Measurements from ENCODE around the gene TRAPPC2L. TPM values are rescaled to one million over a fixed set of nuclear protein-coding genes. Genes with fewer than 3 reads are reported as not detected.

The TRAPPC2L gene
- total RNA-seq, 1 donor, result 57.2 TPM

DNA sequence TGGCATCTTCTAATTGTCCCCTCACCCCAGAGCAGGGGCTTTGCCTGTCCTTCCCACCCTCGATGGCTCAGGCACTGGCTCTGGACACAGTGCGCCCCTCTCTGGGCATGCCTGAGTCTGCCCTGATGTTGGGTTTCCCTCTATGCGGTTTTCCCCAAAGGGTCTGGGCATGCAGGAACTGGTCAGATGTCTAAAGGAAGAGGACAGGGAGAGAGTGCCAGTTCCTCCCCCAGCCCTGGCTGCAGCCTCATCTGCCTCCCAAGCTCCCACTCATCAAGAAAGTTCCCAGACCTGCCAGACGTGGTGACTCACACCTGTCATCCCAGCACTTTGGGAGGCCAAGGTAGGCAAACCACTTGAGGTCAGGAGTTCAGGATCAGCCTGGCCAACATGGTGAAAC, 50.8 kb downstream of the TRAPPC2L start:
- H3K4me3 ChIP-seq (ENCODE audit: low read depth, low read length), result no peak overlapping the region
- TF ChIP-seq, protein P1, sequence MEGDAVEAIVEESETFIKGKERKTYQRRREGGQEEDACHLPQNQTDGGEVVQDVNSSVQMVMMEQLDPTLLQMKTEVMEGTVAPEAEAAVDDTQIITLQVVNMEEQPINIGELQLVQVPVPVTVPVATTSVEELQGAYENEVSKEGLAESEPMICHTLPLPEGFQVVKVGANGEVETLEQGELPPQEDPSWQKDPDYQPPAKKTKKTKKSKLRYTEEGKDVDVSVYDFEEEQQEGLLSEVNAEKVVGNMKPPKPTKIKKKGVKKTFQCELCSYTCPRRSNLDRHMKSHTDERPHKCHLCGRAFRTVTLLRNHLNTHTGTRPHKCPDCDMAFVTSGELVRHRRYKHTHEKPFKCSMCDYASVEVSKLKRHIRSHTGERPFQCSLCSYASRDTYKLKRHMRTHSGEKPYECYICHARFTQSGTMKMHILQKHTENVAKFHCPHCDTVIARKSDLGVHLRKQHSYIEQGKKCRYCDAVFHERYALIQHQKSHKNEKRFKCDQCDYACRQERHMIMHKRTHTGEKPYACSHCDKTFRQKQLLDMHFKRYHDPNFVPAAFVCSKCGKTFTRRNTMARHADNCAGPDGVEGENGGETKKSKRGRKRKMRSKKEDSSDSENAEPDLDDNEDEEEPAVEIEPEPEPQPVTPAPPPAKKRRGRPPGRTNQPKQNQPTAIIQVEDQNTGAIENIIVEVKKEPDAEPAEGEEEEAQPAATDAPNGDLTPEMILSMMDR (IDR thresholded peaks at IDR 0.05; ENCODE audit: insufficient read depth, low read length), result no peak
- peak; percentile 10 for DNase-seq (ENCODE audit: low read depth)

DNA sequence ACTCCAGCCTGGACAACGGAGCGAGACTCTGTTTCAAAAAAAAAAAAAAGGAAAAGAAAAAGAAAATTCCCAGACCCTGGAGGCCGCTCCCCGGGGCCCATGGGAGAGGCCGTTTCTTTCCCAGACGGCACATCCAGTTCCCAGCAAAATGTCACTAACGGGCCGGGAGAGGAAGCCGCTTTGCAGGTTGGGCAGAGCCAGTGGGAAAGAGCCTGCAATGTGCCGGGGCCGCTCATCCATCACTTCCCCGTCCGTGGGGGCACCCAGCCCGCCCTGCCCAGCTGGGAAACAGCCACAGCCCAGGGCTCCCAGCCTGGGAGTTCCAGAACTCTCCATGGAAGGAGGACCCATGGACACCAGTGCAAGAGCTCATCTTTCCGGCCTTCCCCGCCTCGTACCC, 51.4 kb downstream of the TRAPPC2L start:
- DNase-seq (ENCODE audit: low read depth), result no peak
- H3K4me3 ChIP-seq (ENCODE audit: low read depth, low read length), result no peak overlapping the region
- TF ChIP-seq, protein P1 (IDR thresholded peaks at IDR 0.05; ENCODE audit: insufficient read depth, low read length), result no peak

DNA sequence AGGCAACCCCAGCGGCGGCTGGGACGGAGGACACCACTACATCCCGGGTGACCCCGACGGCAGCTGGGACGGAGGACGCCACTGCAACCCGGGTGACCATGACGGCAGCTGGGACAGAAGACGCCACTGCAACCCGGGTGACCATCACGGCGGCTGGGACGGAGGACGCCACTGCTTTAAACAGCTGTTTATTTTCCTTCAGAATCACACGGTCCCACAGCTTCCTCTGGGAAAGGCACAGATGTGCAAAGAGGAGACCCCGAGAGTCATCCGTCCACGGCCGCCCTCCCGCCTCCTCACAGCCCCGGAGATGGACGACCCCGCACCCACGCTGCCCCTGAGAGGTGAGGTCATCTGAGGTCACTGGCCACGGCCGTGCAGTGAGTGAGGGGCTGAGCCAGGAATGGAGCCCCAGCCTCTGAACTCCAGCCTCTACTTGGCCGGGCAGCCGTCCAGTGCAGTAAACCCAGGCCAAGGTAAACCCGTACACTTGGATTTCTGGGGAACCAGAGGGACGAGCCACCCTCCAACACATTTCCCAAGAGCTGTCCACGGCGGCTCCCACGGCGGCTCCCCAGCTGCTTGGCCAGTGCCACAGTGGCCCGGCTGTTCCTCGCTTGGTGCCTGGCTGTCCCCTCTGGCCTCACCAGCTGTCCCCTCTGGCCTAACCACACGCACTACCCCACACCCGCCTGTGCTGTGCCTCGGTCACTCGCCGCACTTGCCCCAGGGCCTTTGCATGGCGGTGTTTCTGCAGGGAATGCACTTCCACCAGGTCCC, 52.7 kb downstream of the TRAPPC2L start:
- no peak overlapping the region for H3K4me3 ChIP-seq (ENCODE audit: low read depth, low read length)
- no peak for DNase-seq (ENCODE audit: low read depth)
- TF ChIP-seq, protein P1 (IDR thresholded peaks at IDR 0.05; ENCODE audit: insufficient read depth, low read length), result no peak

DNA sequence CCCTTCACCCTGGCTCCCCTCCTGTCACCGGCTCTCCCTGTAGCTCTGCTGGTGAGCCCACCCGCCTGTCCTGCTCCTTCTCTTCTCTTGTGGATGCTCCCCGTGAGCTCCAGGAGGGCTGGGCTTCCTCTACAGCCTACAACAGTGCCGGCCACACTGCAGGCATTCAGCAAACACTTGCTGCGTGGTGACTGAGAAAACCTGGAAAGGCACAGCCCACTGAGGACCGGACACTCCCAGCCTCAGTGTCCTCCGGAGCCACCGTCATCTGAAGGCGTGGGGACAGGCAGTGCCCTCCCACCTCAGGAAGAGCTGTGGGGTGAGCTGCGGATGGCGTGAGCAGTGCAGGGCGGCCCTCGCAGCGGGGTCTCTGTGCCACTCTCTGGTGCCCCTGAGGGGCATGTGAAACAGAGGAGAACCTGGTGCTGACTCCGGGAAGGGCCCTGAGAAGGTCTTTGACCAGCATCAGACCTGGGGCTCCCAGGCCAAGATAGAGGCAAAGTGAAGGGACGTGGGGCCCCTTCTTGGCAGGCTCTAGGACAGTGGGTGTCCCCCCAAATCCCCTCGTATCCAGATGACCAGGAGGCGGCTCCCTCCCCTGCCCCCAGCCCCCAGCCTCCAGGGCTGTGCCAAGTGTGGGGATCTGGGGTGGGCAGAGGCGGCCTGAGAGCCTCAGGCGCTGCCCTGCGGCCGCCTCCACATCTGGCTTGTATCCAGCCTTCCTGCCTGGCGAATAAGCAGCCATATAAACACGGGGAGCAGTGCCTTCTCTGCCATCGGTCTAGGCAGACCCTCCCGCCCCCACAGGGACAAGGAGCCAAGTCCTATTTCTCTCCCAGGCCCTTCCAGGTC, 53.6 kb downstream of the TRAPPC2L start:
- TF ChIP-seq, protein P1 (IDR thresholded peaks at IDR 0.05; ENCODE audit: insufficient read depth, low read length), result no peak
- DNase-seq (ENCODE audit: low read depth), result no peak
- H3K4me3 ChIP-seq (ENCODE audit: low read depth, low read length), result no peak overlapping the region

DNA sequence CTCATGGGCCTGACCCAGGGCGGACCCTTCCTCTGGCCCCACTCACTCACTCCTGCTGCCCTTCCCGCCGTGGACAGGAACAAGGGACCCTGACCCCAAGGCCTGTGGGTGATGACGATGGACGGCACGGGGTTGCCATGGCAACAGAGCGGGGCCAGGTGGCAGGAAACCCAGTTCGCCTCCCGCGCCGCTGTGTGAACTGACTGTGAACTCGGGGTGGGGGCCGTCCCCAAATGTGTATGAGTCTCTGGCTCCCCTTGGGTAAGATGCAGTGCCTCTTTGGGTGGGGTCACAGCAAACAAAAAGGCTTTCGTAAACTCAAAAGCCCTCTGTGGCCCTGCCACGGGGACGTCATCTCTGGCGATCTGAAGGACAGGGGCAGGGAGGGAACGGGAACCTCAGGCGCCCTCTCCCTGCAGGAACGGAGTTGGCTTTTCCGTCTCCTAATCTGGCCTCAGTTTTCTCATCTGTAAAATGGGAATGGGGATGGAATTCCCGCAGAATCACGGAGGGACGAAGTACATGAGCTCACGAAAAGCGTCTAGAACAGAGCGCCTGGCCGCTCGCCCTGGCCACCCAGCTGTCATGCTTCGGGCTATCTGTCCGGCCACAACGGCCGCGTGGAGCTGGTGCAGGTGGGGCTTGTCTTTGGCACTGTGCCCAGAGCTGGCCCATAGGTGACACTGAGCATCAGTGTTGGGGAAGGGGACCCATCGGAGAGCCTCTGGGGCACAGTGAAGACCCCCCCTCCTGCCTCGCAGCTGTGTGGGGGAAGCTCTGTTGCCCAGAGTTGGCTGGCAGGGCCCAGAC, 54.4 kb downstream of the TRAPPC2L start:
- TF ChIP-seq, protein P1 (IDR thresholded peaks at IDR 0.05; ENCODE audit: insufficient read depth, low read length), result no peak
- H3K4me3 ChIP-seq (ENCODE audit: low read depth, low read length), result no peak overlapping the region
- no peak for DNase-seq (ENCODE audit: low read depth)

DNA sequence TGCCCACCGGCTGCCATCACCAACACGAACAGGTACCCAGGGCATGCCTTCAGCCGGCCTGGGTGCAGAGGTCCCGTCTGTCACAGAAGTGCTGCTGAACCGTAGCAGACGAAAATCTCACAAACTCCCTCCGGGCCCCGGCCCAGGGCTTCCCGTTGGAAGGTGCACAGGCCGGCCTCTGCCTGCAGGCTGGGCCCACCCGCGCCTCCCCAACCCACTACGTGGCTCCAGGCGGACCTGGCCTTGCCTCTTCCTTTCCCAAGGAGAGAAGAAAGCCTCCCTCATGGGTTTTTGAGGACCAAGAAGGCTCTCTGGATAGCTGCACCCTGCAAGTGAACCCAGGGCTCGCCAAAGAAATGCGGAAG, 55.0 kb downstream of the TRAPPC2L start:
- TF ChIP-seq, protein P1 (IDR thresholded peaks at IDR 0.05; ENCODE audit: insufficient read depth, low read length), result no peak
- no peak for DNase-seq (ENCODE audit: low read depth)
- H3K4me3 ChIP-seq (ENCODE audit: low read depth, low read length), result no peak overlapping the region

All from fibroblast of the aortic adventitia (primary cell).